DMS53 treated with DMSO at 0.1 percent for 48 hours (cell line): ENCODE measurements around the gene TEDC1.

Experiments used
- DNase-seq: peaks from one replicate; lab custom pipeline; 2025; ENCODE audit not compliant: unreplicated experiment; lab: John Stamatoyannopoulos, UW

The TEDC1 gene, protein sequence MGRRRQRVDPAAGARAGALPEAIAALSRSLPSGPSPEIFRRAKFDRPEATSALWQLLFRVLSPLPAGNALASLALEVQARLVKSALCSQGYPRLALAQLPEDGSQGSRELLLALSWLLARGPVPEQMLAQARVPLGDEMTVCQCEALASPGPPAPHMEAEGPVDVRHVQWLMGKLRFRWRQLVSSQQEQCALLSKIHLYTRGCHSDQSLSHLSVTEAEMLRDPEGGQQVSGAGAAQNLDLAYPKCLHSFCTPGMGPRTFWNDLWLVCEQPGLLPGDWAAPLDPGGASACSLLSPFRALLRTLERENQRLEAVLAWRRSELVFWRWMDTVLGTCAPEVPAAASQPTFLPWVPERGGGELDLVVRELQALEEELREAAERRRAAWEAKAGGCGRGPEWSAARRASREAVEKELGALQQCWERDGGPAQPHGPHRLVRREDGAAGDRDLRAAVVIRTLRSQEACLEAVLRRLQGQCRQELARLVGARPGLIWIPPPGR

DNA sequence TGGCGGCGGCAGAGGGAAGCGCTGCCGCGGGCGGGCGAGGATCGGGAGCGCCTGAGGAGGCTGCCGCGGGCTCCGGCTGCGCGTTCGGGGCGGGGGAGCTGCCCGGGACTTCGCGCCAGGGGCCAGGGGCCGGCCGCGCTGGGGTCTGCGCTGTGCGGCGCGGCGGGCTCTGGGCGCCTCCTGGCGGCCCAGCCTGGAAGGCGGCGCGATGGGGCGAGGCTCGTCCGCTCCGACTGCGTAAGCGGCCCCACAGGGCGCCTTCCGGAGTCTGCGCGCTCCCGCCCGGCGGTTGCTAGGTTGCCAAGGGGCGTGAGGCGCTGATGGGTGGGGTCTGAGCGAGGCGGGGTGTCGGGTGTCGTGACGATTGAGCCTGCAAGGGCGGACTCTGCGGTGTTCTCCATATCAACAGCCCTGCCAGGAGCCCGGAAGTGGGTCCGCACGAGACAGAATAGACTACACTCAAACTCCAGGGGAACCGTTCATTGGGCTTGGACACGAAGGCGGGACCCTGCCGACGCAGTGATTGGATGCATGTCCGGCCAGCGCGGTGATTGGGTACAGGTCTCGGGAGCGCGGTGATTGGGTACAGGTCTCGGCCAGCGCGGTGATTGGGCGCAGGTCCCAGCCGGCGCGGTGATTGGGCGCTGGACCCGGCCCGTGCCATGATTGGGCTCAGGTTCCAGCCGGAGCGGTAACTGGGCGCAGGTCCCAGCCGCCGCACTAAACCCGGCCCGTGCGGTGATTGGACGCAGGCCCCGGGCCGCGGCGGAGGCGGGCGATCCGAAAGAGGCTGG, at the start of gene TEDC1:
Gene TEDC1, plus strand, starts transcription at position 675 of the 794 bp plus-strand sequence. CDS start 130 bp downstream, outside the sequence.
- DNase-seq, result peak; percentile 95

DNA sequence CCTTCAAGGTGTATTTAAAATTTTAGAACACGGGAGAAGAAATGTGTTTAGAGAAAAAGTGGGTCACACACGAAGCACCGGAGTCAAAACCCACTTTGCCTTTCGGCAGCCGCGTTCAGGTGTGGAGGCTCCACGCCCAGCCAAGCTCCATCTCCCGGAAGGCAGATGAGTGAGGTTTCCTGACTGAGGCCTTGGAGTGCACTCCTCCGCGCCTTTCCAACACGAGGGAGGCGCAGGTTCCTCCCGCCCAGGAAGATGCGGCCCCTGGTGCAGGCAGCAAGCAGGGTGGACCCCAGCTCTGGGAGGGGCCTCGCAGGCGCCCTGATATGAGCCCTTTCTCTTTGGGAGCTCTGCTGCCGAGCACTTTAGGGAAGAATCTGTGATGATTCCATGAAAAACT, 48.9 kb upstream of the TEDC1 start:
- DNase-seq, result no peak

DNA sequence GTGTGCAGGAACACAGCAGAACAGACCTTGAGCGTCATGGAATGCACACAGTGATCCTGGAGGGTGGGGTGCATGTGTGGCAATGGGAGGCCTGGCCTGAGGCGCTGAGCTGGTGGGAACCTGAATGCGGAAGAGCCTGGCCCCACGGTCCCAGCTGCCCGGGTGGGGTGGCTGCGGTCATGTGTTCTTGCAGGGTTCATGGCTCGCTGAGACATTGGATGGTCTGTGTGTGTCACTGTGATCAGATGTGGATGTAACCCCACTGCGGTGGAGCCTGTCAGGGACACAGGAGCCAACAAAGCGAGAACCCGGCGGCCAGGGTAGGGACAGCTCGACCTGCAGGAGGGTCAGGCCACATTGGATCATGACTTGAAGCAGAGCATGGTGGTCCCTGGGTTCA, 48.2 kb upstream of the TEDC1 start:
- DNase-seq, result no peak

DNA sequence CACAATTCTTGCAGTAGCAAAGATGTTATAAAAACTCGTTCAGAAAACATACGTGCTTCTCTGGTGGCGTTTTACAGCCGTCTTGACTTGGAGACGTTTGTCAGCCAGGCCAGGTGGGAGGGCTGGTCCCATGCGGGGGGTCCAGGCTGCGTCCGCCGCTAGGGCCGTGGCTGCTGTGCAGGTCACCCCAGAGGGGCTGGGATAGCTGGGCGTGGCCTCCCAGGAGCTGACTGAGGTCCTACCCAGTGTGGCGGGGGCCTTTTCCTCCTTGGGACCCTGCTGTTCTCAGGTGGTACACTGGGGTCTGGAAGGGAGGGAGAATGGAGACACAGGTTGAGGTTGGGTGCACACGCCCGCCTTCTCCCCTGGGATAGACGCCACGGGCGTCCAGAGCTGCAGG, 46.2 kb upstream of the TEDC1 start:
- DNase-seq, result no peak

DNA sequence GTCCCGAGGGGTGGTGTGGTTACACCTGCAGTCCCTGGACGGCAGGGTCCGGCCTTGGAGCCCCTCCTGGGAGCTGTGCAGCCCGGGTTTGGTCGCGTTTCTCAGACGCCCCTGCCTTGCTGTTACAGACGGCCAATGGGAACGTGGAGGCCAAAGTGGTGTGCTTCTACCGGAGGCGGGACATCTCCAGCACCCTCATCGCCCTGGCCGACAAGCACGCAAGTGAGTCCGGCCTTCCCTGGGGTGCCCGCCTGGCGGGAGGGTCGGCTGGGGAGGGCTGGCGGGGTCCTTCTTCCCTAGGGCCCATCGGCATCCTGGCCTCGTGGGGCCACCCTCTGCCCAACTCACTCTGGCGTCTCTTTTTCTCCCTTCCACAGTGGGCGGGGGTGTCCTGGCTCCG, 45.8 kb upstream of the TEDC1 start:
- no peak for DNase-seq

DNA sequence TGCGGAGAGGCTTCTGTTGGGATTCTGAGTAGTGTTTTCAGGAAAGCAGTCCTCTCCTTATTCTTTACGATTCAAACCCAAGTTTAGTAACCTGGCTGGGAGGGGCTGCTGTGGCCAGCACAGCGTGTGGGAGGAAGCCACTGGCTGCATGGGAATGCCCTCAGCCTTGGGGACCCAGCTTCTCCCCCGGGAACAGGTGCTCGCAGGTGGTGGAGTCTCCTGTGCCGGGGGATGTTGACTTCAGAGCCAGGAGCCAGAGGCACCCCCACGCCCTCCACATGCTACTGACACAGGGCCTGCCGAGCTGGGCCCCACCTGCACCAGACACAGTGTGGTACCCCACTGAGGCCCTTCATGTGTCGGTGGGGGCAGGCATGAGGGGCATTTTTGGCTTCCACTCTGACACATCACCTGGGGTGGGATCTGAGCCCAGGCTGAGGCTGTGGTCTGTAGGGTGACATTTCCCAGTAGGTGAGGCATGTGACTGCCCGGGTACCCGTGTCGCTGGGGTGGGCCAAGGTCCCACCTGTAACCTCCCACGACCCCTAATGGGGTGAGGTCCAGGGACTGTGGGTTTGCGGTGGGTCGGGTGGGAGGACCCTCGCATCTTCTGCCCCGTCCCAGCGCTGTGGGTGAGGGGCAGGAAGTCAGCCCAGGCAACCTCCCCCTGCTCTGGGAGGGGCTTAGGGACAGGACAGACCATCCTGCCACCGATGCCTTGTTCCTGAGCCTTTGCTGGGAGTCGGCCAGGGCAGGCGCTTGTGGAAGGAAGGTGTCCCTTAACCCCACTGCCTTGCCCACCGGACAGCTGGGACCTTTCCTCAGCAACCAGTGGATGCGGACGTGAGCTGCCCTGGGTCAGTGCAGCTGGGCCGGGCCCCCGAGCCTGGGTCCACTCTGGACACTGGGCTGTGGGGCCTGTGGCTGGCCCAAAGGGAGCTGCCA, 44.9 kb upstream of the TEDC1 start:
- DNase-seq, result no peak

DNA sequence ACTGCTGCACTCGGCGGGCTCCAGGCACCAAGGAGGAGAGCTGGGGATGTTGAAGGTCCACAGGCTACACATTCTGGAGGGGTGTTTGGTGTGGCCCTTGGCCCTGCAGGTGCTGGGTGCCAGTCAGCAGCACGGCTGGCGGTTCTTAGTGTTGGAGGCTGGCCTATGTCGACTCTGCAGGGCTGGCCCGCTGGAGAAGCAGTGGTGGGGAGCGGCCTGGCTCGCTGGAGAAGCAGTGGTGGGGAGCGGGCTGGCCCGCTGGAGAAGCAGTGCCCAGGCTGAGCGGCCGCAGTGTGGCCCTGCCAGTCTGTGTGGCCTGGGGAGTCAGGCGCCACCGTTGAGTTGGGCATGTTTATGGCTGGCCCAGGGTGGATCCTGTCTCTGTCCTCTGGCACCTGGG, 44.1 kb upstream of the TEDC1 start:
- DNase-seq, result no peak

DNA sequence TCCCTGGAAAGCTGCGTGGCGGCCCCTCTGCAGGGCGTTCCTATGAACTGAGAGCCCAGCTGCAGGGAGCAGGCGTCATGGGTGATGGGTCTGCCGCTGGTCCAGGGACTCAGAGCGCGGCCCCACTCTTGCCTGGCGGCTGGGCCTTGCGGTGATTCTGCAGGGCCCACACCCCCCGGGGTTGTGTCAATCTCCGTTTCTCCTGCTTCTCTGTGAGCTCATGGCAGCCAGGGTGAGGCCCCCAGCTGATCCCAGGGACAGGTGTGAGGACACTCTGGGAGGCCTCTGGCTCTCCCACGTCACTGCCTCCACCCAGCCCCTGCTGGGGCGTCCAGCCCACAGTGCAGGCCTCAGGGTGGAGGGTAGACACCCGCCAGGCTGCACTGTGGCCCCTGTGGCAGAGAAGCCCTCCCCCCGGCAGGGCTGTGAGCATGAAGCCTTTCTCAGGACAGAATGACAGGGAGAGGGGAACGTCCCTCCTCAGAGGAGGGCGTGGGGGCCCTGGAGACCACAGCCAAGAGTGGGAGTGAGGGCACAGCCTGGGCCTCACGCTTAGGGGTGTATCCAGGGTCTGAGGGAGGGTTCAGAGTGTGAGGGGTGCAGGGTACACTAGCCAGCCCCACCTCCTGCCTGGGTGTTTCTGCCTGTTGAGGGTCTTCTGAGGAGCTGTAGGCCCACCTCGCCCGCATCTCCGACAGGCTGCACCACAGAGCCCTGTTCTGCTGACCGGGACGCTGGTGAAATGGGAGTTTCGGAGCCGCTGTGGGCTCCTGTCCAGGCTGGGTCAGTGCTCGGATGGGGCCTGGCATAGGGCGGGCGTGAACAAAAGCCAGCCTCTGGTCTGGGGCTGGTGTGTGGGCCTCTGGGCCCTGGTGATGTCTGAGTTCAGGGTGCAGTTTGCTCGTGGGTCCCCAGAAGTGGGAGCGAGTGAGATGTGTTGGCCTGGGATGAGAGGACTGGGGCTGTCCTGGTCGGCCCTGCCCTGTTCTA, 43.1 kb upstream of the TEDC1 start:
- DNase-seq, result no peak

DNA sequence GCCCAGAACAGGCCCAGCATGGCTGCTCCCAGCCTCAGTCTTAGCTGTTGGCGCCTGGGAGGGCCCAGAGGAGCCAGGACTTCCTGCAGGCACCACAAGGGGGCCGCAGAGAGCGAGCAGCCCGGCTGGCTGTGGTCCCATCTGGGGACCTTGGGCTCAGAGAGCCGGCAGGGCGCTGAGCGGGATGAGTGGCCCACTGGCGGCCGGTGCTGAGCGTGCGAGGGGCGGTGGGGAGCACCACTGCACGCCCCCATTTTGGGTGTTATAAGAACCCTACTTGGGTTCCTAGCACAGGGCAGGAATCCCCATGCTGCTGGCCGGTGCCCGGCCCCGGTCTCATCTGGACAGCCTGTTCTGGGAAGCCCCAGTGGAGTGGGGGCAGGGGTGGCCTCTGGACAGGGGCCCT, 42.3 kb upstream of the TEDC1 start:
- no peak for DNase-seq

DNA sequence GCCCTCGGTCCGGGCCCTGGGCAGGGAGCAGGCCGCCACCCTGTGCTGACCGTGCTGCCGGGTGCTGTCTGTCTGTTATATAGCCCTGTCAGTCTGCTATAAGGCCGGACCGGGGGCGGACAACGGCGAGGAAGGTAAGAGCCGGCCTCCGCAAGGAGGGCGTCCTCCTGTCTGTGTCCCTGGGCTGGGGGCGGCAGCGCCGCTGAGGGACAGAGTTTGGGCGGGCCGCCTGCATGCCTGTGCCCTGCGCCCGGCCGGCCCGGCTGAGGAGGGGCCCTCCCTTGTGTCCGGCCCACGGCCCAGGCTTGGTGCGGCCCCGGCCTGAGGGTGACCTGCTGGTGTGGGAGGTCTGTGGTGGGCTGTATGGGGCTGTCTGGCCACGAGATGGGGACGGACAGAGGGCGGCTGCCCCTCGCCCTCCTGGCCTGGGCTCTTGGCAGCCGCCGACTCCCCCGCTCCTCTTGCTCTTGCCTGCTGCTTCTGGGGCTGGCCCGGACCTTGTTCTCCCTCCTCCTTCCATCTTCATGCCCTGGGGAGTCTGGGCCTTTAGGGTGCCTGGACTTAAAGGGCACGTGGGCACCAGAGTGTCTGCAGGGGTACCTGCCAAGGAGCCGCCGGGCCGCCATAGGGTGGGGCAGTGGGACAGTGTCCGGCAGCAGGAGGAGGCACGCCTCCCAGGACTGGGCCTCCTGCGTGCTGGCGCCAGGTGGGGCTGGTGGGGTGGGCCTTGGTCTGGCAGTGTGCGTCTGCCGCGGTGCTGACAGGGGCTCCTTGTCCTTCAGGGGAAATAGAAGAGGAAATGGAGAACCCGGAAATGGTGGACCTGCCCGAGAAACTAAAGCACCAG, 41.5 kb upstream of the TEDC1 start:
- DNase-seq, result no peak

DNA sequence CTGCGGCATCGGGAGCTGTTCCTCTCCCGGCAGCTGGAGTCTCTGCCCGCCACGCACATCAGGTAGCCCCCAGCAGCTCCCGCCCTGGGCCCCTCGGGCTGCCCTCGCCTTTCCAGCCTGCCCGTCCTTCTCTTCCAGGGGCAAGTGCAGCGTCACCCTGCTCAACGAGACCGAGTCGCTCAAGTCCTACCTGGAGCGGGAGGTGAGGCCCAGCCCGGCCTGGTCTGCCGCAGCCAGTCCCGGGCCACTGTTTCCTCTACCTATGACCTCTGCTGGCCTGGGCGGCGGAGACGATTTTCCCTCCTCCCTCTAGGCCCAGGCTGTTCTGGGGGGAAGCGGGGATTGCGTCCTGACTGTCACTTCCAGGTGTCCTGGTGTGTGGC, 40.9 kb upstream of the TEDC1 start:
- no peak for DNase-seq

DNA sequence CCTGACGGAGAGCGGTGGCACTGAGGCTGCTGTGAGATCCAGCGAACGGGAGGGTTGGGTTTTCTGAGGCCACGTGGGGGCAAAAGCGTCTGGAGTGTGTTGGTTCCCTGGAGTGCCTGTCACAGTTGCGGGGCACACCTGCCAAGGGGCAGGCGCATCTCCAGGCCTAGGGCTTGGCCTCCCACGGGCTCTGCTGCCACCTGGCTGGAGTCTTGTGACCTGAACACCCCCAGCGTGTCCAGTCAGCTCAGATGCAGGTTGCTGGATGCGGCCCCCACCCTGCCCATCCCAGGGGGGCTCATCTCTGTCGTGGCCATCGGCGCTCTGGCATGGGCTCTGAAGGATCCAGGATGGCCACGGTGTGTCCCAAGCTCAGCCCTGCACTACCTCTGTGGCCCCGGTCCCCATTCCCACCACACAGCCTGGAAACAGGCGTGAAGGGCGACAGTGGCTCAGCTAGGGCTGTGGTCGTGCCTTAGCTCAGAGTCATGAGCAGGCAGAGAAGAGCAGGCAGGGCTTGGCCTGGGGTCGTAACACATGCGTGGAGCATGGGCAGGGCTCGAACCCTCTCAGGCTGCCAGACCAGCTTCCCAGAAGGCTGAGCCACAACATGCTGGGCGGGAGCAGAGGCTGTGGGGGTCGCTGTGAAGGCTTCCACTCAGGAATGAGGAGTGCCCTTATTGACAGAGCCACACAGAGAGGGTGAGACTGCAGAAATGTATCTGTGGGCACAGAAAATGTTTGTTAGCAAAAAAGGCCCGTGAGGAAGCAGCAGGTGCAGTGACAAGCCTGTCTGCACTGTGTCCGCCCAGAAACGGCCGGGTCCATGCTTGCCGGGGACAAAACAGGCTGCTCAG, 40.0 kb upstream of the TEDC1 start:
- no peak for DNase-seq

DNA sequence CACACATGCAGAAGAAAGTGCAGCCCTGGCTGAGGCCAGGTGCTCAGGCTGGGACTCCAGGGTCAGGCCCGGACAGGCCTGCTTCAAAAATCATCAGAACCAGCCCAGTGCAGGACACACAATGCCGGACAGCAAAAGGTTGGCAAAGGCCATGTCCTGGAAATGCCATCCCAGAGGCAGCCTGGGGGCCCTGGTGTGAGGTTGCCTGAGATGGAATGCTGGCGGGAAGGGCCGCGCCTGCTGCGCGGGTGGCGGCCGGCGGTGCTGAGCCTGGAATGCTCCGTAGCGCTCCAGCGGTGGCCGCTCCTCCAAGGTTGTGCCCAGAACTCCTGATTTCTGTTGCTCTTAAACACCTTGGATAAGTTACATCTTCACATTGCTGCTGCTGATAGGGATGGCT, 38.1 kb upstream of the TEDC1 start:
- DNase-seq, result no peak

DNA sequence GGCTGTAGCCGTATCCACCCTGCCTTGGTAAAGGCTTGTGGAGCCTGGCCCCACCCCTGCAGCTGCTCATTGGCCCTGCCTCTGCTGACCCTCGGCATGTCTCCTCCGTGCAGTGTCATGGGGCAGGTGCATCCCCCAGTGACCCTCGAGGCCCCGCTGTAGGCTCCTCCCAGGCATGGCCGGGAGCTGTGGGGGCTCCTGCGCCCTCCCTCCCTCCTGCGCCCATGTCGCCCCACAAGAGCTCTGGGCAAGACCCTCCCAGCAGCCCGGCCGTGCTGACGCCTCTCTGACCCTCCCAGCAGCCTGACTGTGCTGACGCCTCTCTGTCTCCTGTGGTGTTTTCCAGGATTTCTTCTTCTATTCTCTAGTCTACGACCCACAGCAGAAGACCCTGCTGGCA, 37.2 kb upstream of the TEDC1 start:
- DNase-seq, result no peak

DNA sequence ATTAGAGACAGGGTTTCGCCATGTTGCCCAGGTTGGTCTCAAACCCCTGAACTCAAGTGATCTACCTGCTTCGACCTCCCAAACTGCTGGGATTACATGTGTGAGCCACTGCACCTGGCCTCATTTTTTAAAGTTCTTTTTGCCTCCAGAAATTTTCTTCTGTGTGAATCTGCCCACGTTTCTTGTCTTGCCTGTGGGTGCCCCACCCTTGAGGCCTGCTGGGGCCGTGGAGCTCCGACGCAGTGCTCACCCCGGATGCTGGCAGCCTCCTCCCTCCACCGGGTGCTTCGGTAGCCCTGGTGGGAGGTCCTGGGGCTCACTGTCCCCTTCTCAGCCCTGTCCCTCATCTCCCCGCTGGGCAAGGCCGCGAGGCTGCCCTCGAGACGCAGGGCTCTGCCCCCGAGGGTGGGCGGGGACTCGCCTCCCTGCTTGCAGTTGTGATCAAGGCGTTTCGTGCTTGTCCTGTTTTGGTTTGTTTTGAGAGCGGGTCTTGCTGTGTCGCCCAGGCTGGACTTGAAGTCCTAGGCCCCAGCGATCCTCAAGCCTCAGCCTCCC, 35.9 kb upstream of the TEDC1 start:
- DNase-seq, result no peak

DNA sequence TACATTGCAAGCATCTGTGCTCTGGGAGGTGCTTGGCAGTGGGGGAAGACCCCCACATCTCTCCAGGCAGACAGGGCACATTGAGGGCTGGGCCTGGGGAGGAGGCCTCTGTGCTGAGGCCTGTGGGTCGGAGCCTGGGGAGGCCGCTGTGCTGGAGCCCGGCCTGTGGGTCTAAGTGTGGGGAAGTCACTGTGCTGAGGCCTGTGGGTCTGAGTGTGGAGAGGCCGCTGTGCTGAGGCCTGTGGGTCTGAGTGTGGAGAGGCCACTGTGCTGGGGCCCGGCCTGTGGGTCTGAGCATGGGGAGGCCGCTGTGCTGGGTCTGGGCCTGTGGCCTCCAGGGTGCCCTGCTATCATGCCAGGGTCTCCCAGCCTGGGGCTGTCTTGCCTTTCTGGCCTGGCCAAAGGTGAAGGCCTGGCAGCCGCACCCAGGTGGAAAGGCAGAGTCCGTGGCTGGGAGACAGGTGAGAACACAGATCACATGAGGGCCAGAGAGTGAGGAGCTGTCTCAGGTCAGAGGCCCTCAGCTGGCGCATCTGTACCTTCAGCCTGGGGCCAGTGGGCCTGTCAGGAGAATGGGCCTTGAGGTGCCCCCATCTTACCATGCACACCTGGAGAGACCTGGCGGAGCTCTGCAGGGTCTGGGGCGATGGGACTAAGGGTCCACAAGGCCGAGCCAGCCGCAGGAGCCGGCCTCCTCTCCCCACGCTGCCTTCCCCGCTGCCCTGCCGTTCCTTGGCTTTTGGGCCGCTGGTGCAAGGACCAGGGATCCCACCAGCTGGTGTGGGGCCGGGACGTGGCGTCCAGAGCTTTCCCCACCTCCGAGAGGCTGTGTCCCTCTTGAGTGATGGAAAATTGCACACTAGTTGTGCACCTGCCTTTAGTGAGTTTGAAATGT, 35.0 kb upstream of the TEDC1 start:
- DNase-seq, result no peak
